GM23248 (cell line): ENCODE results near the gene DHCR24. TPM values are rescaled to one million over a fixed set of nuclear protein-coding genes. Genes with fewer than 3 reads are reported as not detected.

Experiments
- DNase-seq: peaks from one replicate; pipeline ENCODE4 v3.0.0-alpha.2; 2015
- H2AFZ ChIP-seq: fragments of 200-600 bp; sonication (generic); 2 replicates; pipeline ENCODE4 v1.6.1; 2016; ENCODE audit warnings: antibody characterized with exemption
- H3F3A ChIP-seq: fragments of 200-600 bp; sonication (generic); 2 replicates; pipeline ENCODE4 v1.6.1; 2016; ENCODE audit warnings: mild to moderate bottlenecking, antibody characterized with exemption, mixed run types; ENCODE audit not compliant: insufficient read depth
- H3K27ac ChIP-seq: fragments of 200-600 bp; sonication (generic); 2 replicates; pipeline ENCODE4 v1.5.1; 2016; ENCODE audit warnings: mild to moderate bottlenecking
- H3K27me3 ChIP-seq: fragments of 200-600 bp; sonication (generic); replicated peaks from 2 replicates; pipeline ENCODE4 v1.6.1; 2016; ENCODE audit warnings: mild to moderate bottlenecking; ENCODE audit not compliant: insufficient read depth
- H3K36me3 ChIP-seq: fragments of 200-600 bp; sonication (generic); 2 replicates; pipeline ENCODE4 v1.6.1; 2016; ENCODE audit warnings: low read depth, mild to moderate bottlenecking
- H3K4me1 ChIP-seq: fragments of 200-600 bp; sonication (generic); 2 replicates; pipeline ENCODE4 v1.6.1; 2016; ENCODE audit warnings: mild to moderate bottlenecking; ENCODE audit not compliant: insufficient read depth
- H3K4me2 ChIP-seq: fragments of 200-600 bp; sonication (generic); one replicate; pipeline ENCODE4 v1.6.1; 2016; ENCODE audit warnings: mild to moderate bottlenecking; ENCODE audit not compliant: unreplicated experiment
- H3K4me3 ChIP-seq: fragments of 200-600 bp; sonication (generic); 2 replicates; pipeline ENCODE4 v1.5.1; 2016; ENCODE audit warnings: mild to moderate bottlenecking
- H3K79me2 ChIP-seq: fragments of 200-600 bp; sonication (generic); 2 replicates; pipeline ENCODE4 v1.6.1; 2016; ENCODE audit warnings: mild to moderate bottlenecking; ENCODE audit not compliant: insufficient read depth
- H3K9ac ChIP-seq: fragments of 200-600 bp; sonication (generic); 2 replicates; pipeline ENCODE4 v1.6.1; 2016; ENCODE audit warnings: mild to moderate bottlenecking
- H3K9me2 ChIP-seq: fragments of 200-600 bp; sonication (generic); 2 replicates; pipeline ENCODE4 v1.6.1; 2016; ENCODE audit warnings: mixed run types, mild to moderate bottlenecking, moderate library complexity; ENCODE audit not compliant: insufficient read depth
- H3K9me3 ChIP-seq: fragments of 200-600 bp; sonication (generic); one replicate; pipeline ENCODE4 v1.6.1; 2017; ENCODE audit warnings: low read depth
- H4K20me1 ChIP-seq: fragments of 200-600 bp; sonication (generic); 2 replicates; pipeline ENCODE4 v1.6.0; 2016; ENCODE audit not compliant: insufficient read depth
- EZH2 ChIP-seq: fragments of 200-600 bp; sonication (generic); IDR thresholded peaks from 2 replicates; pipeline ENCODE4 v1.6.1; 2018; ENCODE audit warnings: antibody characterized with exemption, mild to moderate bottlenecking; ENCODE audit not compliant: insufficient read depth, poor library complexity, severe bottlenecking
- EZH2phosphoT487 ChIP-seq: fragments of 200-600 bp; sonication (generic); IDR thresholded peaks from 2 replicates; pipeline ENCODE4 v1.6.1; 2018; ENCODE audit warnings: antibody characterized with exemption, moderate library complexity, mild to moderate bottlenecking, low read depth; ENCODE audit not compliant: insufficient read depth
- WGBS, 2 experiments: methylation state at CpG; one replicate each; pipeline ENCODE4 v1.1.6; 2015 to 2017; ENCODE audit warnings: low lambda C conversion rate in 2 of 2, low coverage in 1 of 2; ENCODE audit errors: missing lambda C conversion rate in 2 of 2; 5-methylcytosine and 5-hydroxymethylcytosine counted together
- in situ Hi-C: fragments of 300-500 bp; cut with MboI; formaldehyde crosslinking; loops from 2 replicates; pipeline ENCODE4 v1.15.0; 2020
- polyA plus RNA-seq: library from polyadenylated mRNA; unstranded; fragments of >200 nt; fragmentation: Nextera tagmentation; extraction: Ambion mirVana; gene quantifications from 2 replicates; pipeline ENCODE4 v1.2.1, GENCODE V29; 2016
- total RNA-seq: library from RNA; depleted of rRNA; stranded (reverse); fragments of >200 nt; shearing (Covaris generic); gene quantifications from 2 replicates; pipeline ENCODE4 v1.2.3, GENCODE V29; 2014

Gene DHCR24
- total and polyA plus RNA-seq, 2 experiments from 2014 or later: 42.5 to 63.4 TPM

- Histone ChIP-seq H4K20me1 (no peaks in the 10 kb centered on the region), H3K27me3 (no peaks in the 10 kb centered on the region), H3K4me2 (no peak overlapping the region), H3K36me3 (no peaks in the 10 kb centered on the region), H3F3A (peaks cover 5% of the 10 kb centered on the region), H3K27ac (no peak overlapping the region), H3K4me3 (no peak overlapping the region), H3K9me2 (no peaks in the 10 kb centered on the region), H3K4me1 (peaks cover under 1% of the 10 kb centered on the region; the same call in 1 of the 2 replicates), H3K9me3 (no peaks in the 10 kb centered on the region), H3K9ac (no peak overlapping the region), H3K79me2 (no peaks in the 10 kb centered on the region), H2AFZ (no peak overlapping the region)
- in situ Hi-C loops: loop anchor here (25.0 kb wide), 1 partner anchor 697 kb away; no protein-coding TSS in a partner anchor
- WGBS, 2 experiments: 41 to 47% methylated on average over 3 of the region's 3 CpGs
- peak; percentile 21 for DNase-seq
- TF ChIP-seq EZH2phosphoT487 (no peak), EZH2 (no peak)
Measured at GRCh38 chr1:54809496-54810074, 77.4 kb downstream of the DHCR24 start.

DNA sequence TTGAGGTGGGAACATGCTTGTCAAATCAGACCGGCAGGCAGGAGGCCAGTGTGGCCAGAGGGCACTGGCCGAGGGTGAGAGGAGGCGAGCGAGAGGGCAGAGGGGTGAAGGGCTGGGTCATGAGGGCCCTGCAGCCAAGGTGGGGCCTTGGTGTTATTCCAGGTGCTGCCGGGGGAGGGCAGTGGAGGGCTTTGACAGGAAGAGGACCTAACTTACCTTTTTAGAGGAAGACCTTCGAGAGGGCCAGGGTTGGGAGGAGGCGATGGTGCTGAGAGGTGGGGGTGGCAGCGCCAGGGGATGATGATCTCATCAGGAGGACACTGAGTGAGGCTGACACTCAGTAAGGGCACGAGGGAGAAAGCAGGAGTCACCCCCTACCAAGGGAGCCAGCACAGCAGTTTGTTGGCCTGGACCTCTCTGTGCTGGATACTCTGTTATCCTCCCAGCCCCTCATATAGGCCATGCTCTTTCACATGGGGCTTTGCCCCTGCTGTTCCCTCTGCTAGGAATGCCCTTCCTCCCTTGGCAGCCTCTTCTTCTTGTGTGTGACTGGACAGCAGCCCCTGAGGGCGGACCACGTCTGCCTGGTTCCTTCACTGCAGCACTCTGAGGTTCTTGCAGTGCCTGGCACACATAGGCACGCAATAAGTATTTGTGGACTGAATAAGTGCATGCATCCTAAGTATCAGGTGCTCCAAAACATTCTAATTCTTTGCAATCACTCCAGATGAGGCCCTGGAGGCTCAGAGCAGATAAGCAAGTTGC is 78.4 kb downstream of the DHCR24 start:
- Histone ChIP-seq H3K4me3 (no peak overlapping the region), H3F3A (peaks cover 13% of the 10 kb centered on the region), H3K9me2 (no peaks in the 10 kb centered on the region), H3K79me2 (no peaks in the 10 kb centered on the region), H3K9me3 (no peaks in the 10 kb centered on the region), H2AFZ (no peak overlapping the region), H3K4me2 (no peak overlapping the region), H3K36me3 (no peaks in the 10 kb centered on the region), H3K9ac (no peak overlapping the region), H3K27ac (no peak overlapping the region), H3K4me1 (peaks cover 7% of the 10 kb centered on the region; the same call in 1 of the 2 replicates), H4K20me1 (no peaks in the 10 kb centered on the region), H3K27me3 (no peaks in the 10 kb centered on the region)
- DNase-seq: no peak
- in situ Hi-C loops: loop anchor here (25.0 kb wide), 1 partner anchor 696 kb away; no protein-coding TSS in a partner anchor
- TF ChIP-seq EZH2phosphoT487: no peak
- no peak for TF ChIP-seq EZH2
- 69 to 70% methylated on average over 9 to 12 of the region's 12 CpGs for WGBS, 2 experiments

DNA sequence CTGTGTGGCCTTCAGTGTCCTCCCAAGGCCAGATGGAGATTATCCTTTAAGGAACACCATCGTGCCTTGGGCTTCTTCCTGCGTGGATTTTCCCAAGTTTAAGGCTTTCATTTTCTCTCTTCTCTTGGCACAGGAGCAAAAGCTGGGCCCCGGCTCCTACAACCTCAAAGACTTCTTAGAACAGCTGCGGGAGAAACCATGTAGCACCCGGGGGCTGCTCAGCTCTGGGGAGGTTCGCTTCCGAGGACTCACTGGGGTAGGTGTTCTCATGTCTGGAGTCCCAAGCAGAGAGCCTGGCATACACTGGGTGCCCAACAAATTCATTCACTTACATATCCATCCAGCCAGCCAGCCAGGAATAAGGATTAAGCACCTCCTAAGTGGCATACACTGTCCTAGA is 79.2 kb downstream of the DHCR24 start:
- Histone ChIP-seq H3K36me3 (no peaks in the 10 kb centered on the region), H3K27ac (no peak overlapping the region), H3K4me1 (peaks cover 7% of the 10 kb centered on the region; the same call in 1 of the 2 replicates), H3K9me3 (no peaks in the 10 kb centered on the region), H3K27me3 (no peaks in the 10 kb centered on the region), H3K4me3 (no peak overlapping the region), H4K20me1 (no peaks in the 10 kb centered on the region), H2AFZ (no peak overlapping the region), H3K9me2 (no peaks in the 10 kb centered on the region), H3K4me2 (no peak overlapping the region), H3K9ac (no peak overlapping the region), H3F3A (peaks cover 13% of the 10 kb centered on the region), H3K79me2 (no peaks in the 10 kb centered on the region)
- in situ Hi-C loops: loop anchor here (25.0 kb wide), 1 partner anchor 695 kb away; no protein-coding TSS in a partner anchor
- TF ChIP-seq EZH2: no peak
- TF ChIP-seq EZH2phosphoT487: no peak
- DNase-seq: no peak
- WGBS, 2 experiments: 82 to 86% methylated on average over 7 of the region's 7 CpGs

DNA sequence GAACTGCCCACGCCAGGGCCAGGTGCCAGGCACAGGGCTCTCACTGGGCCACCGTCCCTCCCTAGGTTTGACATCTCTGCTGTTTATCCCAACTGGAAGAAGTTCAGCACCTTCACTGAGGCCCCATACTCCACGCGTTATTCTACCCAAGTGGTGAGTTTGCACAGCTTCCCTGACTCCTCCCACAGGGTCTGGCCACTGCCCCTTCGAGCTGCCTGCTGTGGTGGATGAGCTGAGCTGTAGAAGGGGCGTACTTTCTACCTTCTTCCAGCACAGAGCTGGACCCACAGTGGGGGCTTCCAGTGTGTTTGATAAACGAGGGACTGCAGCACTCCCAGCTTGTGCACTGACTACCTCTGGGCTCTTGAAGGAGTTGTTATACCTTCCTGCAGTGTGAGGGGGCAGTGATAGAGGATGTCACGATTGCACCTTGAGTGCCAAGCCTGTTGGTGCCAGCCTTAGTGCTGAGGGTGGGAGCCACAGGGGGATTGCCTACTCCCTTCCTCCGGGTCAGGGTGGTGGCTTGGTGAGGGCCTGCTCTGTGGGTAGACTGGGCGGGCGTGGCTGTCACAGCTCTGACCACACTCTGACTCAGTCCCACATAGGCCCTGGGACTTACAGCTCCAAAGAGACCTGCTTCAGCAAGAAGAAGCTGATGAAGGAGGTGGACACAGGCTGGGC is 79.9 kb downstream of the DHCR24 start:
- 79% methylated on average over 11 of the region's 11 CpGs for WGBS, 2 experiments
- DNase-seq: peak; percentile 84
- H3K27ac ChIP-seq: no peak overlapping the region
- peaks cover 13% of the 10 kb centered on the region for H3F3A ChIP-seq
- no peaks in the 10 kb centered on the region for H4K20me1 ChIP-seq
- no peak overlapping the region for H3K4me3 ChIP-seq
- H3K36me3 ChIP-seq: no peaks in the 10 kb centered on the region
- H3K79me2 ChIP-seq: no peaks in the 10 kb centered on the region
- H3K9ac ChIP-seq: no peak overlapping the region
- H3K9me3 ChIP-seq: no peaks in the 10 kb centered on the region
- TF ChIP-seq EZH2: no peak
- TF ChIP-seq EZH2phosphoT487: no peak
- H3K4me1 ChIP-seq: peaks cover 7% of the 10 kb centered on the region; the same call in 1 of the 2 replicates
- peaks cover 2% of the 10 kb centered on the region for H3K27me3 ChIP-seq
- no peaks in the 10 kb centered on the region for H3K9me2 ChIP-seq
- H3K4me2 ChIP-seq: no peak overlapping the region
- in situ Hi-C loops: loop anchor here (25.0 kb wide), 1 partner anchor 695 kb away; no protein-coding TSS in a partner anchor
- no peak overlapping the region for H2AFZ ChIP-seq
